NCI-H2171 treated with DMSO at 0.1 percent for 48 hours (cell line): Measurements from ENCODE around the gene HOXB1.
"Not testable (repeated sequence)": the region's sequence is repeated elsewhere in the genome, so short reads cannot be mapped to it uniquely, and the experiment has no call there.

Experiments used
- DNase-seq: peaks from one replicate; lab custom pipeline; 2025; lab: John Stamatoyannopoulos, UW

The HOXB1 gene

DNA sequence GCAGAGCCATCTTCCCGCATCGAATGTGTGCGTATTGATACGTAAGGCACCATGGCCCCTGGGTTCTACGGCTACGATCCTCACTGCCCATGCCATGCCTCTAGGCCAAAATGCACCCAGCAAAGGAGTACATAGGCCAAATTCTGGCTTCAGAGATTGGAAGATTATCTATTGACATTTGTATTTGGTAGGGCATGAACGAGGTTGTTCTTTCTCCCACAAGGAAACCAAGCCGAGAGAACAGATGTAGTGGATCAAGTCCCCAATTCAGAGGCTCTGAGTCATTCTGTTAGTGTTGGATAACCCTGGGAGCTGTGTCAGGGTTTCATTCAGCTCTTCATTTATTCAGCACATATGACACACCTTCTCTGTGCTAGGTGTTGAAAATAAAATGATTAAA, 36.5 kb downstream of the HOXB1 start:
- no peak for DNase-seq

DNA sequence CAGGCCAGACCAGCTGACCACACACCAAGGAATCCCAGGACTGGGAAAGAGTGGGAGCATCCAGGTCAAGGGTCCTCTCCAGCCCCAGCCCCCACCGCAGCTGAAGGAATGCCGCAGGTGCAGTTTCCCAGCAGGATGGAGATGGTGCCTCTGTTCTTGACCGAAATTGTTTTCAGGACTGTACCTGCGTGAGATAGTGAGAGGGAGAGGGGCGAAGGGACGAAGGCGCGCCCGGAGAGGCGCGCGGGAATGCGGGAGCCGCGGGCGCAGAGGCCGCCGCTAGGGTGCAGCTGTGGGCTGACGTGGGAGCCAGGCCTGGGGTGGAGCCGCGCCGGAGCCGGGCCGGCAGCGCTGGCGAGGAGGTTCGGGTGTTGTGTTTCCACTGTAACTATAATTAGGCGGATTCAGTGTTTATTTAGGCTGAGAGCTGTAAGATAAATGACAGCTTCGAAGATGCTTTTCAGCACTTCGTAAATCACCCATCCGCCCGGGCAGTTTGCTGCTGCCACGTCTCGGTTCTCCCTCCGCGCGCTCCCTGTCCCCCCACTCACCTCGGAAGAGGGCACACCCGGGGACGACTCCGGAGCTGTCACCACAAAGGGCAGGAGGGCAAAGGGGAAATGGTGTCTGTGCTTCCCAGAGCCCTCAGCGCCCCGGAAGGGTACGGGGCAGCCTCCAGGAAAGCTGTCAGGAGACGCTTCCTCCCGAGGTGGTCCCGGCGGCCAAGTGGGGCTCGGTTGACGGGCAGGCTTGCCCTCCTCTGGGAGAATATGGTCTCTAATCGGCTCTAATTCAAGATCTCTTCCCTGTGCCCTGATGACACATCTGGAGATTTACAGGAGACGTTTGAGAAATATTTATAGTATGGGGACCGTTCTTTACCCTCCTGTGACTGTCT, 38.2 kb downstream of the HOXB1 start:
- peak; percentile 5 for DNase-seq

DNA sequence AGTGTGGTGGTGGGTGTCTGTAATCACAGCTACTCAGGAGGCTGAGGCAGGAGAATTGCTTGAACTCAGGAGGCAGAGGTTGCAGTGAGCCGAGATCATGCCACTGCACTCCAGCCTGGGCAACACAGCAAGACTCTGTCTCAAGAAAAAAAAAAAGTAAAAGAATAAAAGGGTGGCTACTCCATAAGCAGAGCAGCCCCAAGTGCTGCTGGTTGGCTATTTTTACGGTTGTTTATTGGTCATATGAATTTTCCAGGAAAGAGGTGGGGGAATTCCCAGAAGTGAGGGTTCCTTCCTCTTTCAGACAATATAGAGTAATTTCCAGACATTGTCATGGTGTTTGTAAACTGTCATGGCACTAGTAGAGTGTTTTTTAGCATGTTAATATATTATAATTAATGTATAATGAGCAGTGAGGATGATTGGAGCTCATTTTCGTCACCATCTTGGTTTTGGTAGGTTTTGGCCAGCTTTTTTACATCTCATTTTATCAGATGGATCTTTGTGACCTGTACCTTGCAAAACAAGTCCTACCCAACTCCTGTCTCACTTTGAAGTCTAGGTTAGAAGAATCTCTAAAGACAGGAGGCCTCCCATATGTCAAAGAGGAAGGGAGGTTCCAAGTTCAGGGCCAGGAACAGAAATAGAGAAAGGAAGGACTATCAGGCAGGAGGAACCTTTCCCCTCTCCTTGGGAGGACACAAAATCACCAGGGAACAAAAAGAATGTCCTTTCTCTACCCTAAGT, 39.1 kb downstream of the HOXB1 start:
- no peak for DNase-seq

DNA sequence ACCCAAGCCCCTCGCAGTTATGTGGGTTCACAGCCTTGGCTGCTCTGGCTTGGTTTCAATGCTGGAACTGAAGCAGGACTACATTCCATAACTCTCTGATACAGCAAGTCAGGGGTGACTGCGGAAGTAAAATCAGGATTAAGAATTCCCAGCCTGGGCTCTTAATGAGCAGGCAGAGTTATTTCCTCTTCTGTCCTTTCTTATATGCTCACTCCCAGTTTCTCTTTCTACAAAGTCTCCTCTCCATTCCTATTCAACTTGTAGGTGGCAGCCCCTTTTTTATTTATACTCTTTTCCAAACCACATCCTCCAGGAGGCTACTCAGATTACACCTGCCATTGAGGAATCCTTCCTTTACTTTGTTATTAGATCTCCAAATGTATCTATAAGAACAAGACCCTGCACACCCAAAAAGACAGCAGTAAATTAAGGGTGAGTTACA, 40.3 kb downstream of the HOXB1 start:
- no peak for DNase-seq

DNA sequence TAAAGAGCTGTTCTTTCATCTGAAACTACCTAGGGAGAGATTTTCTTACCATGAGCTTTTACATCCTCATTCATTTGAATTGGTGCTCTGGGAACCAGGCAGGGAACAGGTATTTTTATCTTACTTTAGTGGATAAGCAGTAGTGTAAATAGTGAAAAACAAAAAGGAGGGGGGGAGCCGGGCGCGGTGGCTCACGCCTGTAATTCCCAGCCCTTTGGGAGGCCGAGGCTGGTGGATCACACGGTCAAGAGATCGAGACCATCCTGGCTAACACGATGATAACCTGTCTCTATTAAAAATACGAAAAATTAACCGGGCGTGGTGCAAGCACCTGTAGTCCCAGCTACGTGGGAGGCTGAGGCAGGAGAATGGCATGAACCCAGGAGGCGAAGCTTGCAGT, 41.0 kb downstream of the HOXB1 start:
- no peak for DNase-seq

DNA sequence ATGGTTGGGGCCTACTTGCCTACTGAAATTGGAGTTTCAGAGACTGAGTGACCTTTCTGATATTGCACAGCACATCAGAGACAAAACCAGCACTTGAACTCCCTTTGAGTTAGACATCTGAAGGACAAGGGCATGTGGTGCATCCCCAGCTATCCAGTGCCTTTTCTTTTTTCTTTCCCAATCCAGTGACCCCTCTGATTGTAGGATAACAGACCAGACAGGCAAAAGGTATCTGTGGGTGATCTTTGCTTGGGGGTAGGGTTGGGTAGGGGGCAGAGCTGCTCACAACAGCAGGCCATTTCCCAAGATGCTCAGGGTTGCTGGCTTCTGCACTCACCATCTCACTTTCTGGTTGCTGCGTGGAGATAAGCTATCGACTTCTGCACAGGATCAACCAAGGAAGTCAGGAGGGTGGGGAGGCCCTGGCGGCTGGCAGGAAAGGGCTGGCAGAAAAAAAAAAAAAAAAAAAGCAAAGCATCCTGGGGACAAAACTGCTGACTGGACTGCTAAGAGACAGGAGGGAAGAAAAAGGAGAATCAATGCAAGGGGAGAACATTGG, 42.2 kb downstream of the HOXB1 start:
- no peak for DNase-seq

DNA sequence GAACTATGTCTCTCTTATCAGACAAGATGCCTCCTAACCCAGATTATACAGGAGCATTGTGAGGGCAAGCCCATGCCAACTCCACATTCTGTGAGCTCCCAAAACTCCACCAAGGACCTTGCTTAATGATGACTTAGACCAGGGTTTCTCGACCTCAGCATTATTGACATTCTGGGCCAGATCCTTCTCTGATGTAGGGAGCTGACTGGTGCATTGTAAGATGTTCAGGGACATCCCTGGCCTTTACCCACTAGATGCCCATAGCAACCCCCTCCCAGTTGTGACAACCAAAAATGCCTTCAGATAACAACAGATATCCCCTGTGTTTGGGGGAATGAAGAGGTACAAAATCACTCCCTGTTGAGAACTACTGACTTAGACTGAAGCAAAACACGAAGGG, 43.6 kb downstream of the HOXB1 start:
- DNase-seq = no peak

DNA sequence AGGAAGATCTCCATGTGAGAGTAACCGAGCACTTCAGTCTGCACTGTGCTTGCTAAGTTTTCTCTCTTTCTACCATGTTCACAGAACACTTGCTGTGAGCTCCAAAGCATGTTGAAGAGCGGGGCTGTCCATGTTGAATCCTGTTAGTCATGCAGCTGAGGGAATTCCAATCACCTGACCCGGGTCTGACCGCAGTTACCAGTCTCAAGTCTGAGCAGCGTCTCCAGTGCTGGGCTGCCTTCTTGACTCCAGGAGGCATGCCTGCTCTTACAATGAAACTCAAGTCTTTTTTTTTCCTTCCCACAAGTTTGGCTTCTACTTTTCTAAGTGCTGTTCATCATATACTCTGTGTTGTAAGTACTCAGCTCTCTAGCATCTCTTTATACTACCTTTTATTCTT, 44.3 kb downstream of the HOXB1 start:
- no peak for DNase-seq

DNA sequence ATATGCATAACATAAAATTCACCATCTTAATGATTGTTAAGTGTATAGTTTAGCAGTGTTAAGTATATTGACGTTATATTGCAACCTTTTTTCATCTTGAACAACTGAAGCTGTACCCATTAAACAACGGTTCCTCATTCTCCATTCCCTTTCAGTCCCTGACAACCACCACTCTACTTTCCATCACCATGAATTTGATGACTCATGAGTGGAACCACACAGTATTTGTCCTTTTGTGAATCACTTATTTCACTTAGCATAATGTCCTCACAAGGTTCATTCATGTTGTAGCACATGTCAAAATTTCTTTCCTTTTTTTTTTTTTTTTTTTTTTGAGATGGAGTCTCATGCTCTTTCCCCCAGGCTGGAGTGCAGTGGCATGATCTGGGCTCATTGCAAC, 46.0 kb downstream of the HOXB1 start:
- no peak for DNase-seq

DNA sequence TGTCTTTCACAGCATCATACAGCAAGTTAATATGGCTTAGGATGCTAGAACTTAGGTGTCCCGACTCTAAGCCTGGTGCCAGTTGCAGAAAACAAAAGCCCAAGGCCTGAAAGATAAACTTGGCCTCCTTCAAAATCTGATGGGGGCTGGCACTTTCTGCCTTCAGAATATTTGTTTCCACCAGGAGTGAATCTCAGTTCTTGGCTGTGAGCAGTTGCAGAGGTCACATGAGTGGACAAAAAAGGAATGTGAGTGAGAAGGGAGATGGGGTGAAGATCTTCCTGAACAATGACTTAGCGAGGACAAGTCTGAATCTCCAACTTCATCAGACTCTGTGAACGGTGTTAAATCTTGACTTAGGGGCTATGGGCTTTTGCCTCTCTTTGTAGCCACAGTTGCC, 46.6 kb downstream of the HOXB1 start:
- DNase-seq = no peak

DNA sequence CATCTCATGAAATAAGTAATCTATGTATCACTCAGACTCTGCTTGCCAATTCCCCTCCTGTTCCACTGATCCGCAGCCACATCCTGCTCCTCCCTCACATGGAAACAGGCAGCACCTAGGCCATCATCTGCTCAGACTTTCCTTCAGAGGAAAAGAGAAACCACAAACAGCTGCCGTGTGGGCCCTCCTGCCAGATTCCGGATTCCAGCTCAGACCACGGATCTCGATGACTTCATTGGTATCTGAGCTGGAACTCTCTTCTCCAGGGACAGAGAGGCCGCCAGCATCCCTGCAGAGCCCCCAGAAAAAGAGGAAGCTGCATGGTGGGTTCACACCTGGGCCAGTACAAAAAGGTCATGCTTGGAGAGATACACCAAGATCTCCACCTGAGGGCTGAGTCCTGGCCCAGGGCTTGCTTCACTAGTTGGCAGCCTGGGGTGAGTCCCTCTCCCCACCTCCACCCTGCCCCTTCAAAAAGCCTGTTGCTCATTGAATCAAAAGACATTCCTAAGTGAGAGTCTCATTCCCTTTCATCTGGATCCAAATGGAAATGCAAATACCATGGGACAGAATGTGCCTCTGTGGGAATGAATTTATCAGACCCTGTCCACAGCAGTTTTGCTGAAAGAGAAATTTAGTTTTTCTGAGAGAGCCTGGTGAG, 47.2 kb downstream of the HOXB1 start:
- DNase-seq = no peak

DNA sequence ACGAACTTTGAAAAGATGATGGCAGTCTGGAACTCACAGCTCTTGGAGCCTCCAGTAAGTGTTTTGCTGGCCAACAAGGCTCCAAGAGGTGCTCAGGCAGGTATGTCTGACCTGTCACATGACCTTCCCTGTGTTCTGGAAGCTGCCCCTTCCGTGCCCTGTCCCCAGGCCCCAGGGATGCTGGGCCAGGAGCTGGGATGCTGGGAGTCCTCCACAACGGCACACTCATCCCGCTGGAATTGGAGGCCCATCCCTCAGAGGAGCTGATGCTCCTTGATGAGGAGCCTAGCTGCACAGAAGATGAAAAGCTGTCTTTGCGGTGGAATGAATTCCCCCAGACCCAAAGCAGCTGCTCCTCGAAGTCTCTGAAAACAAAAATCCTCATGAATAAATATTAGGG, 47.8 kb downstream of the HOXB1 start:
- no peak for DNase-seq

DNA sequence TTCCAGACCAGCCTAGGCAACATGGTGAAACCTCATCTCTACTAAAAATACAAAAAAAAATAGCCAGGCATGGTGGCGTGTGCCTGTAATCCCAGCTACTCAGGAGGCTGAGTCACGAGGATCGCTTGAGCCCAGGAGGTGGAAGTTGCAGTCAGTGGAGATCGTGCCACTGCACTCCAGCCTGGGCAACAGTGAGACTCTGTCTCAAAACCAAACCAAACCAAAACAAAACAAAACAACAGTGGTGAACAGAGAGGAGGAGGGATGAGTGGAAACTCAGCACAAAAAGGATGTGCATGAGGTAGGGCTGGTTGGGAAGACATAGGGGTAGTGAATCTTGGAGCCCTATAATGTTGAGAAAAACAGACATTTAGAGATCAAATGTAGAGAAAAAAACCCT, 48.5 kb downstream of the HOXB1 start:
- DNase-seq = not testable (repeated sequence)

DNA sequence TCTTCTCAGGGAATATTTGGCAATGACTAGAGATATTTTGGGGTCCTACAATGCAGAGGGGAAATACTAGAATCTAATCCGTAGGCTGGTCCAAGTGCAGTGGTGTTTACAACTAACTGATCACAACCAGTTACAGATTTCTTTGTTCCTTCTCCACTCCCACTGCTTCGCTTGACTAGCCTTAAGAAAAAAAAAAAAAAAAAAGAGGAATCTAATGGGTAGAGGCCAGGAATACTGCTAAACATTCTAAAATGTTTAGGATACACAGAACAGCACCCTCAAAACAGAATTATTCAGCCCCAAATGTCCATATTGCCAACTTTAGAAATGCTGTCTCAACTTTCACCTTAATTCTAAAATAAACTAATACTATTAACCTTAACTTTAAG, 51.8 kb downstream of the HOXB1 start:
- DNase-seq = no peak
